Sigmoid colon (tissue), 7 donors: ENCODE data around the gene CEP295NL. TPM values are rescaled to one million over a fixed set of nuclear protein-coding genes. Genes with fewer than 3 reads are reported as not detected.

Source experiments
- DNase-seq: peaks from one replicate; pipeline ENCODE4 v3.0.0-alpha.2; 2019
- H3K27ac ChIP-seq, 4 donors: fragments of 200-600 bp; sonication (generic); one replicate each; pipeline ENCODE4 v1.5.1; 2016 to 2019; ENCODE audit warnings: mild to moderate bottlenecking in 1 of 4
- H3K27me3 ChIP-seq, 3 donors: fragments of 200-600 bp; sonication (generic); one replicate each; pipeline ENCODE4 v1.5.1; 2019; ENCODE audit warnings: mild to moderate bottlenecking in 1 of 3
- H3K36me3 ChIP-seq, 4 donors: fragments of 200-600 bp; sonication (generic); one replicate each; pipeline ENCODE4 v1.5.1; 2016 to 2019
- H3K4me1 ChIP-seq, 4 donors: fragments of 200-600 bp; sonication (generic); one replicate each; pipeline ENCODE4 v1.5.1; 2017 to 2019
- H3K4me3 ChIP-seq, 4 donors: fragments of 200-600 bp; sonication (generic); one replicate each; pipeline ENCODE4 v1.5.1; 2017 to 2019; ENCODE audit warnings: mild to moderate bottlenecking in 2 of 4, moderate library complexity in 1 of 4
- H3K9me3 ChIP-seq, 4 donors: fragments of 200-600 bp in 3 of 4; sonication (generic) in 3 of 4; one replicate each; pipeline versions ENCODE4 v1.5.1 to v1.6.1; 2013 to 2019
- CTCF ChIP-seq, 4 experiments: fragments of 450-650 bp in 3 of 4; fragments of 200-600 bp in 1 of 4; IDR thresholded peaks; one replicate each; pipeline ENCODE4 v1.5.1; 2016 to 2019; ENCODE audit warnings: antibody characterized with exemption in 4 of 4, mild to moderate bottlenecking in 3 of 4, moderate library complexity in 2 of 4
- EP300 ChIP-seq, 4 donors: sonication (generic); formaldehyde crosslinking; IDR thresholded peaks; one replicate each; pipeline ENCODE4 v1.6.1; 2017; ENCODE audit warnings: antibody characterized with exemption in 4 of 4
- POLR2A ChIP-seq, 2 donors: fragments of 450-650 bp; IDR thresholded peaks; one replicate each; pipeline ENCODE4 v1.6.1; 2016; ENCODE audit warnings: antibody characterized with exemption in 2 of 2, mild to moderate bottlenecking in 2 of 2, moderate library complexity in 2 of 2
- POLR2AphosphoS5 ChIP-seq, 4 donors: sonication (generic); formaldehyde crosslinking; IDR thresholded peaks; one replicate each; pipeline ENCODE4 v1.6.1; 2017; ENCODE audit warnings: antibody characterized with exemption in 4 of 4
- WGBS, 2 donors: extraction: QIAGEN DNeasy Blood & Tissue Kit; methylation state at CpG; one replicate each; pipeline ENCODE4 v1.1.7; 2013; 5-methylcytosine and 5-hydroxymethylcytosine counted together
- intact Hi-C: fragments of 100-400 bp; cut with DNase I; formaldehyde crosslinking; loops from one replicate; pipeline ENCODE4 v1.15.1; 2023
- polyA plus RNA-seq, 3 donors: library from polyadenylated mRNA; stranded (reverse); fragments of 200-250 nt; gene quantifications; one replicate each; pipeline ENCODE4 v1.2.3, GENCODE V29; 2013
- total RNA-seq, 4 donors: library from RNA; depleted of rRNA; stranded (reverse); fragments of >200 nt; gene quantifications; one replicate each; pipeline ENCODE4 v1.1.0, GENCODE V29; 2016
- donor health status: healthy with polysubstance abuse.
- donor health status: Bipolar disorder and iron deficiency.
- donor health status: healthy.

Gene CEP295NL
- total and polyA plus RNA-seq, 7 donors, result 0.89 to 13.8 (median 1.8) TPM; not detected in 2

- Histone ChIP-seq H3K4me1 (no peaks in the 10 kb centered on the region), H3K4me3 (no peak overlapping the region), H3K27ac (no peak overlapping the region), H3K36me3 (peaks cover 12 to 69% (median 31%) of the 10 kb centered on the region in 4 donors), H3K9me3 (no peaks in the 10 kb centered on the region), H3K27me3 (no peaks in the 10 kb centered on the region)
- DNase-seq, result no peak
- TF ChIP-seq POLR2AphosphoS5 (IDR thresholded peaks at IDR 0.05) (no peak), CTCF (IDR thresholded peaks at IDR 0.05) (no peak), EP300 (IDR thresholded peaks at IDR 0.05) (no peak), POLR2A (IDR thresholded peaks at IDR 0.05) (no peak)
- WGBS, 2 donors, result 16 to 48% methylated on average over 11 of the region's 11 CpGs
- intact Hi-C loops, result no loop called here
Observed at GRCh38 chr17:78853926-78854394, 49.0 kb downstream of the CEP295NL start.

GRCh38 chr17:78852709-78853121, 50.3 kb downstream of the CEP295NL start:
- intact Hi-C loops, result no loop called here
- Histone ChIP-seq H3K9me3 (no peaks in the 10 kb centered on the region), H3K36me3 (peaks cover 12 to 60% (median 31%) of the 10 kb centered on the region in 4 donors), H3K27ac (no peak overlapping the region), H3K27me3 (no peaks in the 10 kb centered on the region), H3K4me3 (no peak overlapping the region), H3K4me1 (no peaks in the 10 kb centered on the region)
- DNase-seq, result no peak
- TF ChIP-seq CTCF (IDR thresholded peaks at IDR 0.05) (no peak), EP300 (IDR thresholded peaks at IDR 0.05) (no peak), POLR2A (IDR thresholded peaks at IDR 0.05) (no peak), POLR2AphosphoS5 (IDR thresholded peaks at IDR 0.05) (no peak)
- 82 to 85% methylated on average over 16 of the region's 16 CpGs for WGBS, 2 donors

GRCh38 chr17:78849026-78849425, 54.0 kb downstream of the CEP295NL start:
- Histone ChIP-seq H3K36me3 (peaks cover 0 to 23% (median 4%) of the 10 kb centered on the region in 4 donors), H3K4me3 (no peak overlapping the region), H3K27ac (no peak overlapping the region), H3K27me3 (no peaks in the 10 kb centered on the region), H3K4me1 (no peaks in the 10 kb centered on the region), H3K9me3 (no peaks in the 10 kb centered on the region)
- no peak for DNase-seq
- WGBS, 2 donors, result 93% methylated on average over 5 of the region's 5 CpGs
- intact Hi-C loops, result no loop called here
- TF ChIP-seq POLR2AphosphoS5 (IDR thresholded peaks at IDR 0.05) (no peak), EP300 (IDR thresholded peaks at IDR 0.05) (no peak), POLR2A (IDR thresholded peaks at IDR 0.05) (no peak), CTCF (IDR thresholded peaks at IDR 0.05) (no peak)

- Histone ChIP-seq H3K9me3 (no peaks in the 10 kb centered on the region), H3K4me1 (no peaks in the 10 kb centered on the region), H3K36me3 (peaks cover 0 to 5% (median 0%) of the 10 kb centered on the region in 4 donors), H3K27me3 (no peaks in the 10 kb centered on the region), H3K4me3 (no peak overlapping the region), H3K27ac (no peak overlapping the region)
- intact Hi-C loops, result no loop called here
- WGBS, 2 donors, result 95 to 98% methylated on average over 3 of the region's 3 CpGs
- TF ChIP-seq POLR2AphosphoS5 (IDR thresholded peaks at IDR 0.05) (no peak), POLR2A (IDR thresholded peaks at IDR 0.05) (no peak), CTCF (IDR thresholded peaks at IDR 0.05) (no peak), EP300 (IDR thresholded peaks at IDR 0.05) (no peak)
- no peak for DNase-seq
Observed at GRCh38 chr17:78847052-78847451, 55.9 kb downstream of the CEP295NL start.
